Kidney (tissue), 14 donors: Measurements from ENCODE around the gene ATAD2B. TPM values are rescaled to one million over a fixed set of nuclear protein-coding genes. Genes with fewer than 3 reads are reported as not detected.

Experiments used
- DNase-seq, 5 donors: peaks; one replicate each; pipeline ENCODE4 v3.0.0-alpha.2; 2013 to 2020
- FAIRE-seq: peaks from 2 replicates; lab custom pipeline; 2012; peaks lifted over from hg19 to GRCh38; lab: Jason Lieb, UNC
- H3K27ac ChIP-seq, 2 donors: one replicate each; pipeline ENCODE4 v1.7.0; 2013; ENCODE audit warnings: low read depth in 2 of 2, low read length in 2 of 2, inconsistent platforms in 1 of 2
- H3K27me3 ChIP-seq: one replicate; pipeline ENCODE4 v1.7.1; 2013; ENCODE audit warnings: low read length, inconsistent platforms; ENCODE audit not compliant: control insufficient read depth, insufficient read depth
- H3K36me3 ChIP-seq, 3 donors: one replicate each; pipeline versions ENCODE4 v1.7.0 to v1.7.1; 2013; ENCODE audit warnings: low read length in 3 of 3, control low read depth in 1 of 3, inconsistent platforms in 1 of 3; ENCODE audit not compliant: insufficient read depth in 3 of 3, control insufficient read depth in 2 of 3
- H3K4me1 ChIP-seq, 3 donors: one replicate each; pipeline versions ENCODE4 v1.7.0 to v1.7.1; 2013; ENCODE audit warnings: low read length in 3 of 3, inconsistent platforms in 1 of 3, low read depth in 1 of 3; ENCODE audit not compliant: control insufficient read depth in 2 of 3, insufficient read depth in 2 of 3
- H3K4me3 ChIP-seq, 3 donors: one replicate each; pipeline versions ENCODE4 v1.7.0 to v1.8.1; 2013; ENCODE audit warnings: low read length in 3 of 3, control low read depth in 1 of 3, inconsistent platforms in 1 of 3
- H3K9ac ChIP-seq, 3 donors: one replicate each; pipeline versions ENCODE4 v1.7.0 to v1.7.1; 2013; ENCODE audit warnings: low read length in 3 of 3, control low read depth in 1 of 3, inconsistent platforms in 1 of 3
- H3K9me3 ChIP-seq, 3 donors: one replicate each; pipeline versions ENCODE4 v1.7.0 to v1.7.1; 2013; ENCODE audit warnings: low read length in 3 of 3, control low read depth in 1 of 3, inconsistent platforms in 1 of 3; ENCODE audit not compliant: control insufficient read depth in 2 of 3, insufficient read depth in 1 of 3
- CTCF ChIP-seq: IDR thresholded peaks from 3 replicates; pipeline ENCODE4 v1.5.1; 2012; ENCODE audit warnings: mild to moderate bottlenecking, moderate library complexity, borderline replicate concordance; ENCODE audit not compliant: insufficient read depth; ENCODE audit errors: extremely low read depth
- intact Hi-C: fragments of 100-400 bp; cut with DNase I; formaldehyde crosslinking; loops from one replicate; pipeline ENCODE4 v1.11.1; 2022
- polyA plus RNA-seq: library from polyadenylated mRNA; stranded (reverse); fragments of 350-450 nt; fragmentation: Illumina TruSeq; extraction: RNeasy Lipid Tissue Mini Kit (QIAGEN cat#74804); gene quantifications from one replicate; pipeline ENCODE4 v1.2.3, GENCODE V29; 2014; ENCODE audit warnings: low read depth, low replicate concordance; ENCODE audit not compliant: insufficient read depth
- total RNA-seq: library from RNA; stranded (reverse); fragmentation: NEBNext Ultra II Directional; extraction: Animal tissue kit (Norgen Biotek cat#: 25700); gene quantifications from one replicate; pipeline ENCODE4 v1.2.1, GENCODE V29; 2021
- donor health status: control.
- donor health status: control.
- donor health status: control.
- donor health status: control.
- donor health status: control.
- donor health status: DM: yes; HTN: yes; CAD: no.
- donor health status: Normal renal cell carcinoma (clear cell type).

The ATAD2B gene
- total and polyA plus RNA-seq, 2 donors from 2014 or later, result 2.3 to 28.7 TPM

DNA sequence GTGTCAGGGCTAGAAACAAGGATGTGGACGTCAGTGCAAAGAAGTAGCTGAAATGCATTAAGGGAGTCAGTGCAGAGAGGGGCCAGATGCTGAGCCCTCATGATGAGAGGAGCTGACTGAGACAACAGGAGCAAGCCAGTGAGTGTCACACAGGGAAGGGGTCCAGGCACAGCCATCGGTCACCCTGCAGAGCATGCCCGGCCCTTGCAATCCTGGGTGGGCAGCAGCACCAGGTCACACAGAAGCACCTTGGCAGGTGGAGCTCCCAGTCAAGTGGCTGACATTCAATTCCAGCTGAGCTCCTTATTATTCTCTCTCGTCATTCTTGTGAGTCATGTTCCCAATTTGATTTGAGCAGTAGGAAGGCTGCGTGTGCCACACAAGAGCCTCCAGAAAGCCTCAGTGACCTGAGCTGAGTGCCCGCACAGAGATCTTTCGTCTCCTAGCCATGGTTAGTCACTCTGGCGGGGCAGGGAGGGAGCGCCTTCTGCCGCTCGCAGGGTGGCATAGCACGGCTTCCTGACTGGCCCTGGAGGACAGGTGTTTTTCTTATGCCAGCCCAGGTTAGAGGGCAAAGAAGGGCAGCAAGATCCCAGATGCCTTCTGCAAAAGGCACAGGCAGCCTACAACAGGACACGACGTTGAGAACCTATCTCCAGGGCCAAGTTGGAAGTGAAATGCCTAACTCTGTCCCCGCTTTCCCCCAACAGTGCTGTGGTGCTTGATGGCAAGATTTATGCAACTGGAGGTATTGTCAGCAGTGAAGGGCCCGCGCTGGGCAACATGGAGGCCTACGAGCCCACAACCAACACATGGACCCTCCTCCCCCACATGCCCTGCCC, 220.9 kb downstream of the ATAD2B start:
- Histone ChIP-seq H3K9ac (no peak overlapping the region), H3K4me3 (no peak overlapping the region), H3K27me3 (no peaks in the 10 kb centered on the region), H3K9me3 (no peaks in the 10 kb centered on the region), H3K27ac (no peak overlapping the region), H3K36me3 (peaks cover 0 to 2% (median 0%) of the 10 kb centered on the region in 3 donors), H3K4me1 (no peaks in the 10 kb centered on the region)
- intact Hi-C loops, result no loop called here
- TF ChIP-seq CTCF, result no peak
- no peak for FAIRE-seq
- no peak for DNase-seq

- peaks cover 0 to 3% (median 0%) of the 10 kb centered on the region in 3 donors for H3K9me3 ChIP-seq
- no peaks in the 10 kb centered on the region for H3K27me3 ChIP-seq
- no peak overlapping the region for H3K9ac ChIP-seq
- DNase-seq, result peak in 3 of 5 donors; percentile 18 to 32 (median 21)
- H3K4me3 ChIP-seq, result no peak overlapping the region
- H3K36me3 ChIP-seq, result no peaks in the 10 kb centered on the region
- TF ChIP-seq CTCF, result no peak
- H3K27ac ChIP-seq, result no peak overlapping the region
- intact Hi-C loops, result no loop called here
- no peak for FAIRE-seq
- peaks cover 0 to 3% (median 0%) of the 10 kb centered on the region in 3 donors for H3K4me1 ChIP-seq
Measured at GRCh38 chr2:23703583-23704385, 223.1 kb downstream of the ATAD2B start.

- FAIRE-seq (no peak), DNase-seq (peak in 1 of 5 donors; percentile 8)
Measured at GRCh38 chr2:23703037-23703582, 223.8 kb downstream of the ATAD2B start.

More at GRCh38 chr2:23703037-23703582, 223.8 kb downstream of the ATAD2B start:
- H3K9me3 ChIP-seq, result peaks cover 0 to 3% (median 0%) of the 10 kb centered on the region in 3 donors
- no peak overlapping the region for H3K27ac ChIP-seq
- no peak overlapping the region for H3K9ac ChIP-seq
- H3K36me3 ChIP-seq, result no peaks in the 10 kb centered on the region
- H3K27me3 ChIP-seq, result no peaks in the 10 kb centered on the region
- intact Hi-C loops, result no loop called here
- peaks cover 0 to 3% (median 0%) of the 10 kb centered on the region in 3 donors for H3K4me1 ChIP-seq
- TF ChIP-seq CTCF, result no peak
- H3K4me3 ChIP-seq, result no peak overlapping the region
